WERI-Rb-1 (cell line): Measurements from ENCODE around the gene GALNT12.

Experiments used
- DNase-seq: peaks from one replicate; pipeline ENCODE4 v3.0.0-alpha.2; 2020
- H3K27ac ChIP-seq: fragments of 250-450 bp; sonication (Bioruptor Pico); 2 replicates; pipeline ENCODE4 v1.5.1; 2020; ENCODE audit warnings: mild to moderate bottlenecking, moderate library complexity
- H3K27me3 ChIP-seq: fragments of 250-450 bp; sonication (Bioruptor Pico); 2 replicates; pipeline ENCODE4 v1.5.1; 2021; ENCODE audit warnings: mild to moderate bottlenecking, low read depth, moderate library complexity; ENCODE audit not compliant: insufficient read depth, severe bottlenecking
- H3K36me3 ChIP-seq: fragments of 250-450 bp; sonication (Bioruptor Pico); 2 replicates; pipeline ENCODE4 v1.5.1; 2020; ENCODE audit warnings: mild to moderate bottlenecking, moderate library complexity
- H3K4me3 ChIP-seq: 2 replicates; pipeline ENCODE4 v1.5.1; 2011; ENCODE audit warnings: low read depth, mild to moderate bottlenecking, control low read depth, low read length
- H3K9me3 ChIP-seq: fragments of 250-450 bp; sonication (Bioruptor Pico); 2 replicates; pipeline ENCODE4 v1.5.1; 2021; ENCODE audit warnings: mild to moderate bottlenecking, moderate library complexity; ENCODE audit not compliant: severe bottlenecking
- TF ChIP-seq, protein P1 (sequence below): IDR thresholded peaks from 2 replicates; pipeline ENCODE4 v1.5.1; 2011; ENCODE audit warnings: low read depth, mild to moderate bottlenecking, control low read depth, inconsistent platforms, low read length

Gene GALNT12

DNA sequence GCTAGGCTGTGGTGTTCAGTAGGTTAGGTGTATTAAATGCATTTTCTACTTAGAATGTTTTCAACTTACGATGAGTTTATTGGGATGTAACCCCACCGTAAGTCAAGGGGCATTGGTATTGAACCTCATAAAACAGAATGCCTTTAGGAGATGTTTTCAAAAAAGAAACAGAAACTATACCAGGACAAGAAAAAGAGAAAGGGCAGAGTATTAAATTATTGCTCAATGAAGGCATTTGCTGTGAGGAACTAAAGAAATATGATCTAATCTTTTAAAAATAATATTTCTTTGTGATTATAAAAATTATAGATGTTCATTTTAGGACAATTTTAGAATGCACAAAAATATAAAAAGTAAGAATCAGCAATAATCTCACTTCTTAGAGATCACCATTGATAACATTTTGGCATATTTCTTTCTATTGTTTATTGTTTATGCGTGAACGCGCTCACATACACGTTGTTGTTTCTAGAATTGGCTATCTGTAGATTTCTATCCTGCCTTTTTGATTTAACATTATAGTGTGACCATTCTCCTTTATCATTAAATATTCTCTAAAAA is 8.0 kb downstream of the GALNT12 start:
- peaks cover 2% of the 10 kb centered on the region for H3K9me3 ChIP-seq
- H3K27me3 ChIP-seq = no peaks in the 10 kb centered on the region
- H3K36me3 ChIP-seq = peaks cover 10% of the 10 kb centered on the region
- DNase-seq = no peak
- no peak overlapping the region for H3K4me3 ChIP-seq
- TF ChIP-seq, protein P1, sequence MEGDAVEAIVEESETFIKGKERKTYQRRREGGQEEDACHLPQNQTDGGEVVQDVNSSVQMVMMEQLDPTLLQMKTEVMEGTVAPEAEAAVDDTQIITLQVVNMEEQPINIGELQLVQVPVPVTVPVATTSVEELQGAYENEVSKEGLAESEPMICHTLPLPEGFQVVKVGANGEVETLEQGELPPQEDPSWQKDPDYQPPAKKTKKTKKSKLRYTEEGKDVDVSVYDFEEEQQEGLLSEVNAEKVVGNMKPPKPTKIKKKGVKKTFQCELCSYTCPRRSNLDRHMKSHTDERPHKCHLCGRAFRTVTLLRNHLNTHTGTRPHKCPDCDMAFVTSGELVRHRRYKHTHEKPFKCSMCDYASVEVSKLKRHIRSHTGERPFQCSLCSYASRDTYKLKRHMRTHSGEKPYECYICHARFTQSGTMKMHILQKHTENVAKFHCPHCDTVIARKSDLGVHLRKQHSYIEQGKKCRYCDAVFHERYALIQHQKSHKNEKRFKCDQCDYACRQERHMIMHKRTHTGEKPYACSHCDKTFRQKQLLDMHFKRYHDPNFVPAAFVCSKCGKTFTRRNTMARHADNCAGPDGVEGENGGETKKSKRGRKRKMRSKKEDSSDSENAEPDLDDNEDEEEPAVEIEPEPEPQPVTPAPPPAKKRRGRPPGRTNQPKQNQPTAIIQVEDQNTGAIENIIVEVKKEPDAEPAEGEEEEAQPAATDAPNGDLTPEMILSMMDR = no peak
- H3K27ac ChIP-seq = no peak overlapping the region

DNA sequence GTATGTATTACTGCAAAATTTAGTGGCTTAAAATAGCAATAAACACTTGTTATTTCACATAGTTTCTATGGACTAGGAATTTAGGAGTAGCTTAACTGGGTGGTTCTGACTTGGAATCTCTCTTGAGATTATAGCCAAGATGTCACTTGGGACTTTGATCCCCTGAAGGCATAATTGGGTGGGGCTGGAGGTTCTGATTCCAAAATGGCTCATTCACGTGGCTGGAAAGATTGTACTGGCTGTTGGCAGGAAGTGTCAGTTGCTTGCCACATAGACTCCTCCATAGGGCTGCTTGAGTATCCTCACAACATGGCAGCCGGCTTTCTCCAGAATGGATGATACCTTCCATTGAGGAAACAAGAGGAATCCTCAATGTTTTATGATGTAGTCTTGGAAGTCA is 11.3 kb downstream of the GALNT12 start:
- no peak for DNase-seq
- Histone ChIP-seq H3K9me3 (peaks cover 3% of the 10 kb centered on the region), H3K27me3 (no peaks in the 10 kb centered on the region), H3K36me3 (peaks cover 10% of the 10 kb centered on the region), H3K27ac (no peak overlapping the region), H3K4me3 (no peak overlapping the region)
- TF ChIP-seq, protein P1 = no peak

DNA sequence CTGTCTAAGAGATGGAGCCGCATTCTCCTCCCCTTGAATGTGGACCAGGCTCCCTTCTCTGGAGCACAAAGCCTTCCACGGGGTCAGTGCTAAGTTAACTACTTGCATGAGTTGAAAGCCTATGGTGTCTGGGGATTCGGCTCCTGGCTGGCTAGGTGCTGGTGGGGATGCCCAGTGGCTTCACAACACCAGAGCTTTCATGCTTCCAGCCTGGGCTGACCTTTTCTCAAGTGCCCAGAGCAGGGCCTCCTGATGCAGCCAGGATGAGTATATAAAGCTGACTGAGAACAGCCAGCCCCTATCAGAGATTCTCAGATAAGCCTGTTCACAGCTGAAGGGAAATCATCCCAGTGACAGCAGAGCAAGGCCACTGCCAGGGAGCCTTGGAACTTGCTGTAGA is 11.8 kb downstream of the GALNT12 start:
- Histone ChIP-seq H3K4me3 (no peak overlapping the region), H3K9me3 (peaks cover 3% of the 10 kb centered on the region), H3K27me3 (no peaks in the 10 kb centered on the region), H3K27ac (no peak overlapping the region), H3K36me3 (peaks cover 8% of the 10 kb centered on the region)
- TF ChIP-seq, protein P1 = no peak
- no peak for DNase-seq

DNA sequence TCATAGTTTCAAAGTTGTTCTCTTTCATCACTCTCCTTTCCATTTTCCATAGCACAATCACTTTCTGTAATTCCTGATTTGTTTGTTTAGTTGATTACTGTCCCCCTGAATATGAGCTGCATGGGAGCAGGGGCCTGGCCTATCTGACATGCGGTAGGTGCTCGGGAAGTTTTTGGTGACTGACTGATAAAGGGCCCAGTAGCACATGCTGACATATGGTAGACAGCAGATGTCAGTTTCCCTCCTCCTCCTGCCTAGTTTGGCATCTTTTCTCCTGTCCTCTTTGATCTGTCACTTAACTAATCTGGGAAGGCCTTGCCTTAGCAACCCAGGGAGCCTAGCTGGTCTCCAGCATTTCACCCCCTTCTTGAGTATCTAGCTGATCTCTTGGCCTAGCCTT is 14.4 kb downstream of the GALNT12 start:
- DNase-seq = no peak
- Histone ChIP-seq H3K27ac (peak overlapping the region; percentile 4; the same call in 1 of the 2 replicates), H3K4me3 (no peak overlapping the region), H3K9me3 (peaks cover 3% of the 10 kb centered on the region), H3K27me3 (no peaks in the 10 kb centered on the region), H3K36me3 (peaks cover 21% of the 10 kb centered on the region)
- TF ChIP-seq, protein P1 = no peak

DNA sequence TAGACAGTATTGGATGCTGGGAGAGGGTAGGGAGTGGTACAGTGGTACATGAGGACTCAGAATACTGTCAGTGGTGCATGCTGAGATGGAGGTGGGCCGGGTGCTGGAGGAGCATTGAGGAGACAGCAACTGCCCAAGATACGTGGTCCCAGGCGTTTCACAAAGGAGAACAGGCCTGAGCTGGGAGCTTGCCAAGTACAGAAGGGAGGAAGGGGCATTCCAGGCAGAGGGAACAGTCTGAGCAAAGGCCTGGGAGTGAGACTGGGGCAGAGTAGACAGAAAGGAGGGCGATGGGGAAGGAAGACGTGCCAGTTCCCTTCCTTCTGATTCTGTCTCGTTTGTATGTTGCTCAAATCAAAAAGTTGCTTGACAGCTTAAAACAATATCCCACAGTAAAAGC is 15.2 kb downstream of the GALNT12 start:
- peaks cover 30% of the 10 kb centered on the region for H3K36me3 ChIP-seq

More for the DNA sequence above, 15.2 kb downstream of the GALNT12 start:
- TF ChIP-seq, protein P1 = no peak
- H3K9me3 ChIP-seq = peaks cover 3% of the 10 kb centered on the region
- H3K4me3 ChIP-seq = no peak overlapping the region
- DNase-seq = no peak
- H3K27me3 ChIP-seq = no peaks in the 10 kb centered on the region
- no peak overlapping the region for H3K27ac ChIP-seq
